HG03575 (cell line): Measurements from ENCODE around the gene CD4.

Experiments used
- ATAC-seq: cut with Tn5 transposase; IDR thresholded peaks from one replicate; pipeline ENCODE4 v1.9.1; 2021; ENCODE audit not compliant: unreplicated experiment, insufficient number of reproducible peaks, low FRiP score; ENCODE audit errors: extremely low read depth

The CD4 gene

DNA sequence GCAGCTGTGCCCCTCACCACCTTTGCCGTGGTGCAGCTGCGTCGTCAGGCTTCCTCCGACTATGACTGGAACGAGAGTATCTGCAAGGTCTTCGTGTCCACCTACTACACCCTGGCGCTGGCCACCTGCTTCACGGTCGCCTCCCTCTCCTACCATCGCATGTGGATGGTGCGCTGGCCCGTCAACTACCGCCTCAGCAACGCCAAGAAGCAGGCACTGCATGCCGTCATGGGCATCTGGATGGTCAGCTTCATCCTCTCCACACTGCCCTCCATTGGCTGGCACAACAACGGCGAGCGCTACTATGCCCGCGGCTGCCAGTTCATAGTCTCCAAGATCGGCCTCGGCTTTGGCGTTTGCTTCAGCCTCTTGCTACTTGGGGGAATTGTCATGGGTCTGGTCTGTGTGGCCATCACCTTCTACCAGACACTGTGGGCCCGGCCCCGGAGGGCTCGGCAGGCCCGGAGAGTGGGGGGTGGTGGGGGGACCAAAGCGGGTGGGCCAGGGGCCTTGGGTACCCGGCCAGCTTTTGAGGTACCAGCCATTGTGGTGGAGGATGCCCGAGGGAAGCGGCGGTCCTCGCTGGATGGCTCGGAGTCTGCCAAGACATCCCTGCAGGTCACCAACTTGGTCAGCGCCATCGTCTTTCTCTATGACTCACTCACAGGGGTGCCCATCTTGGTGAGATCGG is 34.9 kb downstream of the CD4 start:
- no peak for ATAC-seq

GRCh38 chr12:6824901-6825381 is 35.6 kb downstream of the CD4 start:
- no peak for ATAC-seq

DNA sequence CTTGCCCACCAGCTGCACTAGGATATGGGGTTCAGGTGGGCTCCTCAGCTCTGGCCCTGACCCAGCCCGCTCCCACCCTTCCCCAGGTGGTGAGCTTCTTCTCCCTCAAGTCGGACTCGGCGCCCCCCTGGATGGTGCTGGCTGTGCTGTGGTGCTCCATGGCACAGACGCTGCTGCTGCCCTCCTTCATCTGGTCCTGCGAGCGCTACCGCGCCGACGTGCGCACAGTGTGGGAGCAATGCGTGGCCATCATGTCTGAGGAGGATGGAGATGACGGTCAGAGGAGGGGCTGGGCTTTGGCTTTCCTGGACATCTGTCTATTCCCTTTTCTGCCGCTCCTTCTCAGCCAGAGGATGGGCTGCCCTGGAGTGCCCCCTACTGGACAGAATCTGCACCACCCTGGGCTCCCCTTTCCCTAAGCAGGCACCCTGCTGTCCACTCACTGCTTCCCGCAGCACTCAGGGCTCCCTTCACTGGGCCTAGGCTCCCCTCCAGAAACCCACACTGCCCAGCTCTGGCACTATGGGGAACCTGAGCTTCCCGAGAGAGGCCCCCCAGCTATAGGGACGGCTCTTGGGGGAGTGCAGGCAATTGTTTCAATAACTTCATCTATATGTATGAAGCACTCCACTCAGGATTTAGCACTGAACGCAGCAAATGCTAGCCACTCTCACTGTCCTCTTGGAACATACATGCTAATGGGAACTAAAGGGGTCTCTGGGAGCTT is 36.2 kb downstream of the CD4 start:
- ATAC-seq, result no peak

GRCh38 chr12:6826125-6826733 is 36.9 kb downstream of the CD4 start:
- no peak for ATAC-seq

DNA sequence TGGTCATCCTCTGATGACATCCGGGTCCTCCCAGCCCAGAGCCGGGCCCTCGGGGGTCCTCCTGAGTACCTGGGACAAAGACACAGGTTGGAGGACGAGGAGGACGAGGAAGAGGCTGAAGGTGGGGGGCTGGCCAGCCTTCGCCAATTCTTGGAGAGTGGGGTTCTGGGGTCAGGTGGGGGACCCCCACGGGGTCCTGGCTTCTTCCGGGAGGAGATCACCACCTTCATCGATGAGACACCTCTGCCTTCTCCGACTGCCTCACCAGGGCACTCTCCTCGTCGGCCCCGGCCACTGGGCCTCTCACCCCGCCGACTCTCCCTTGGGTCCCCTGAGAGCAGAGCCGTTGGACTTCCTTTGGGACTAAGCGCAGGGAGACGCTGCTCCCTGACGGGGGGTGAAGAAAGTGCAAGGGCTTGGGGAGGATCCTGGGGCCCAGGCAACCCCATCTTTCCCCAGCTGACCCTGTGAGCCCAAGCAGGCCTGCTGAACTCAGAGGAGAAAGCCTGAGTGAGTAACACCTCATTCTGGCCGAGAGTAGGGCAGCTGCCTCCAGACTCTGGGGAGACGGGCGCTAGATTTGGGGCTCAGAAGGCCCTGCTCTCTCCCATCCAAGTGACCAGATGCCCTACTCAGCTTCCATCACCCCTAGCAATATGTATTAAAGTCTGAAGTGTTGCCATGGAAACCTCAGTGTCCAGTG is 37.6 kb downstream of the CD4 start:
- no peak for ATAC-seq

DNA sequence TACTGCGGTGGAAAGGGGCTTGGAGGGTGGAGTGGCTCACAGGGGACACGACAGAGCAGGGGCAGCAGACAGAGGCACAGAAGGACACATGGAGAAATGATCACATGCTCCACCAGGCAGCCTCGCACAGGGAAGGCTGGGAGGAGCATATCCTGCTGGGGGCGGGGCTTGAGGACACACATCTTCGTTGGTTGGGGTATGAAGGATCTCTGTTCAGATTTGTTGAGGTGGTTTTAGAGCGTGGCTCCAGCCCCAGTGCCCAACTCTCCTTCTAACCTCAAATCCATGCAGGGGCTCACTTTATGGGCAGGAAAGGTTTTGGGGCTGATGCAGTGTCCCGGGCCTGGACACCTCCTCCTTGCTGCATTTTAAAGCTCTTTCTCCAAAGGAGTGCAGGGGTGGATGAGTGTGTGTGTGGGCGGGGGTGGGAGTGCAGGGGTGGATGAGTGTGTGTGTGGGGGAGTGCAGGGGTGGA is 38.1 kb downstream of the CD4 start:
- ATAC-seq, result no peak

DNA sequence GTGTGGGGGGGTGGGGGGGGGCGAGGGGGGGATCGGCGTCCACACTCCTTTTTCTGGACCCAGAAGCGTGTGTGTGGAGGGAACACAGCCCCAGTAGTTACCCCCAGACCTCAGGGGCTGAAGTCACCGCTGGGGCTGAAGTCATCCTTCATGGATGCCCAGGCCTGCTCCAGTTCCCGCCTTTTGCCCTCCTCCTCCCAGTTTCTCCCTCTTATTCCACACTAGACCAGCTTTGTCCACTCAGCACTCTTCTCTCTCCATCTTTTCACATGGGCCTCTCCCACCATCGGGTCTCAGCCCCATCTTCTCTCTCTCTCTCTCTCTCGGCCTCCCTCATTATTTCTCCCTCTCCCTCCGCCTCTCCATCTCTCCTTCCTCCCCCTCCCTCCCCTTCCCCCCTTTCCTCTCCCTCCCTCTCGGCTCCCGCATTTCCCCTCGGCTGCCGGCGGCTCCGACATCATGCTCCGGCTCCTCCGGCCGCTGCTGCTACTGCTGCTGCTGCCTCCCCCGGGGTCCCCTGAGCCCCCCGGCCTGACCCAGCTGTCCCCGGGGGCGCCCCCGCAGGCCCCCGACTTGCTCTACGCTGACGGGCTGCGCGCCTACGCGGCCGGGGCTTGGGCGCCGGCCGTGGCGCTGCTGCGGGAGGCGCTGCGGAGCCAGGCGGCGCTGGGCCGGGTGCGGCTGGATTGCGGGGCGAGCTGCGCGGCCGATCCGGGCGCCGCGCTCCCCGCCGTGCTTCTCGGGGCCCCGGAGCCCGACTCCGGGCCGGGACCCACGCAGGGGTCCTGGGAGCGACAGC is 38.9 kb downstream of the CD4 start, which contains the start of gene P3H3:
TSS of gene P3H3 (plus strand) at position 426 of the 799 bp plus-strand sequence. CDS start at position 460, 34 bp downstream.
- no peak for ATAC-seq

GRCh38 chr12:6828781-6829535 is 39.6 kb downstream of the CD4 start:
- ATAC-seq, result no peak

DNA sequence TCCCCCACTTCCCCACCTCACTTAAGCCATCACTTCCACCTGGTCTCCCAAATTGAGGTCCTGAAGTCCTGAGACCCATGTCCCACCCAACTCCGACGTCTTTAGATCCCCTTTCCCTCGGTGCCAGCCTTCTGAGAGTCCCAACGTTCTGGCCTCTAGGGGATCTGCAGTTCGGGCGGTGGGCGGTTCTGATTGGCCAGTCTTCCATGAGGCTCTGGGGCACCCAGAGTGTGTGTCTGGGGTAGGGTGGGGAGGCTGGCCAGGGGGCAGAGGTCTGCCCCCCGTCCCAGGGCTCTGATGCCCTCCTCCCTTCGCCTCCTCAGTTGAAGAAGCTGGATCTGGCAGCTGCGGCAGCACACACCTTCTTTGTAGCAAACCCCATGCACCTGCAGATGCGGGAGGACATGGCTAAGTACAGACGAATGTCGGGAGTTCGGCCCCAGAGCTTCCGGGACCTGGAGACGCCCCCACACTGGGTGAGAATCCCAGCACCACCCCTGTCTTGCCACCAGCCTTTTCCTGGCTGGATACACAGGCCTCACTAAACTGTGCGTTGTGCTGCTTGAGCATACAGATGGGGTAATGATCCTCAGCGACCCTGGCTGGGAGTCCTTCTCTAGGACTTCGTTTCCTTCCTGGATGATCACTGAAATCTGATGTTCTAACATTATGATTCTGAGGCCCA is 40.4 kb downstream of the CD4 start:
- ATAC-seq, result no peak

- no peak for ATAC-seq
These were observed 41.1 kb downstream of the CD4 start for GRCh38 chr12:6830286-6830890.

- ATAC-seq, result no peak
These were observed 41.7 kb downstream of the CD4 start for GRCh38 chr12:6830999-6831398.

DNA sequence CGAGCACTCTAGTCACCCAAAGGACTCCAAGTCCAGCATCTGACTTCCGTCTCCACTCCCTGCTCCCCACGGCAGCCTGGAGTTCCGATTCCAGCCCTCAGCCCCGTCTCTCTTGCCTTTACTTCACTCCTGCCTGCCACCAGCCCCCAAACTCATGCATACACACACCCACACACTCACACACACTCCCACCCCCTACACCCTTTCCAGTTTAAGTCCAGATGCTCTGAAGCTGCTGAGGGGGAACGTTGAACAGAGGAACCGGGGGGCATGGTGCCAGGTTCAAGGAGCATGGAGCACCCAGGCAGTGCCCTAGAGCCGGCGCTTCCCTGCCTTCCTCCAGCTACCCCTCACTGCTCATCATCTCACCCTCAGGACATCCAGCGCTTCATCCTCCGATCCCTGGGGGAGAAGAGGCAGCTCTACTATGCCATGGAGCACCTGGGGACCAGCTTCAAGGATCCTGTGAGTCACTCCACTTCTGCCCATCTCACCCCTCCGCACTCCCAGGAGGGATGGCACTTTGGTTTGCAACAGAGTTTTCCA is 42.2 kb downstream of the CD4 start:
- no peak for ATAC-seq

- no peak for ATAC-seq
These were observed 42.8 kb downstream of the CD4 start for GRCh38 chr12:6832125-6832524.

GRCh38 chr12:6833189-6833890 is 44.0 kb downstream of the CD4 start:
- ATAC-seq, result no peak

GRCh38 chr12:6834254-6834653 is 44.9 kb downstream of the CD4 start:
- ATAC-seq, result no peak

DNA sequence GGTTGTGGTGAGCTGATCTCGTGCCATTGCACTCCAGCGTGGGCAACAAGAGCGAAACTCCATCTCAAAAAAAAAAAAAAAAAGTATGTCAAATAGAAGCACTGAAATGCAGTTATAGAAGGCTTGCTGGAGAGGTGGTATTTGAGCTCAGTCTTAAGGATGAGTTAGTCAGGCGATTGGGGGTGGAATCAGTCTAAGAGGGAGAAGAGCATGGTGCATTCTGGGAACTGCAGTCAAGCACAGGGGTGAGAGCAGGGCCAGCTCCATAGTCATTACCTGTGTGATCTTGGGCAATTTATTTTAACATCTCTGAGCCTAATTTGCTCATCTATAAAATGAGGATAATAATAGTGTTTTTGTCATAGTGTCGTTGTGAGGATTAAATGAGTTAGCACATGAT is 45.5 kb downstream of the CD4 start:
- ATAC-seq, result no peak
